HCEC 1CT (cell line): ENCODE measurements around the gene E4F1.
"Not testable (repeated sequence)": the region's sequence is repeated elsewhere in the genome, so short reads cannot be mapped to it uniquely, and the experiment has no call there.

Experiments used
- DNase-seq: peaks from one replicate; pipeline ENCODE4 v3.0.0-alpha.2; 2017

E4F1 gene

DNA sequence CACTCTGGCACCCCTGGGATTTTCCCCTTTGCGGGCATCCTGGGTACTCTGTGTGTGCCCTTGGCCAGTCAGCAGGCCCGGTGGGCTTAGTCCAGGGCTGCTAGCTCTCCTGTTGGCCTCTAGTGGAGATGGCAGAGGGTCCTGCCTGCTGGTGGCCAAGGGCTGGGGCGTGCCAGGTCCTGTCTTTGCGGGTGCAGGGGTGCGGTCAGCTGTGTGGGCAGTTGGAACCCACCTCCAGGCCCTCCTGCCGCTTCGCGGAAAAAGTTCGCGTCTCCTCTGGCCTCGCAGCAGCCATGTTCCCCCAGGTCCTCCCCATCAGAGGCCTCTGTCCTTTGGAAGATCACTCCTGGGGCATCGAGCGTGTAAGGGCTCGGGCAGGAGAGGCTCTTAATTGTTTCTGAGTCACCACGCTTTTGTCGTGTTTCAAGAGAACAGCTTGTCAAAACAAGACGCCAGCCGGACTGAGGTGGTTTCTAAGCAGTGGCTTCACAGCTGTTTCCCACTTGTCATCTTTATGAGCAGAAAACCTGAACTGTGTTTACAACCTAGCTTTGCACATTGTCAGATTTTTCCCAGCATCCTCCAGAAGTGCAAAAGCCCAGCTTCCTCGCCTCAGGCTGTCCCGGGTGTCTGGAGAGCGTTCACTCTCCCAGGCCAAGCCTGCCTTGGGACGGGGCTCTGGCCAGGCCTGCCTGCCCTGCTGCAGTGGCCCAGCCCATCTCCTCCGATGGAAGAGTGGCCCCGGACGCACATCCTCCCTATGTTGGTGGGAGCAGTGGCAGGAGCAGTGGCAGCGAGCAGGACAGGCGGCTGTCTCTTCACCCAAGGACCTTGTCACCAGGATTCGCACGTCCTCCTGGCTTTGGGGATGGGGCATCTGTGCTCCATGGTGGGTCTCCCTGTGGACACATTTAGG lies 7.9 kb downstream of the E4F1 start:
- no peak for DNase-seq

DNA sequence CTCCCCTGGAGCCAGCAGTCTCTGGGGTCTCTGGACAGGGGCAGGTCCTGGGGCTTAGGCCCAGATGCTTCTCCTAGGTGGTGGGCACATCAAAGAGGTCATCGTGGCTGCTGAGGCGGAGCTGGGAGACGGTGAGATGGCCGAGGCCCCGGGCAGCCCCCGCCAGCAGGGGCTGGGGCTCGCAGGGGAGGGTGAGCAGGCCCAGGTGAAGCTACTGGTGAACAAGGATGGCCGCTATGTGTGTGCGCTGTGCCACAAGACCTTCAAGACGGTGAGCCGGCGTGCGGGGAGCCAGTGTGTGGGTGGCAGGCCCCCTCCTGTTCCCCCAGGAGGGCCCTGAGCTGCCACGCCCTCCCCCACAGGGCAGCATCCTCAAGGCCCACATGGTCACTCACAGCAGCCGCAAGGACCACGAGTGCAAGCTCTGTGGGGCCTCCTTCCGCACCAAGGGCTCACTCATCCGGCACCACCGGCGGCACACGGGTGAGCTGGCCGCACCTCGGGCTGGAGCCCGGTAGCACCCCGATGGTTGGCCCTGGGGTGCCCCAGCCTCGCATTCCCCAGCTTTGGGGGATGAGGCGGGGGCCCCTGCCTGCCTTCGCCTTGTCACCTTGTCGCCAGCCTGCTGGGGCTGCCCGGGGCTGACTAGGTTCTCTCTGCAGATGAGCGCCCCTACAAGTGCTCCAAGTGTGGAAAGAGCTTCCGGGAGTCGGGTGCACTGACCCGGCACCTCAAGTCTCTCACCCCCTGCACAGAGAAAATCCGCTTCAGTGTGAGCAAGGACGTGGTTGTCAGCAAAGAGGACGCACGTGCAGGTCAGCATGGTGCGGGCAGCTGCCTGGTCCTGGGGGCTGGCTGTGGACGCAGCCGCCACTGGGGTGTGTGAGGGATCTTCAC lies 9.0 kb downstream of the E4F1 start:
- no peak for DNase-seq

DNA sequence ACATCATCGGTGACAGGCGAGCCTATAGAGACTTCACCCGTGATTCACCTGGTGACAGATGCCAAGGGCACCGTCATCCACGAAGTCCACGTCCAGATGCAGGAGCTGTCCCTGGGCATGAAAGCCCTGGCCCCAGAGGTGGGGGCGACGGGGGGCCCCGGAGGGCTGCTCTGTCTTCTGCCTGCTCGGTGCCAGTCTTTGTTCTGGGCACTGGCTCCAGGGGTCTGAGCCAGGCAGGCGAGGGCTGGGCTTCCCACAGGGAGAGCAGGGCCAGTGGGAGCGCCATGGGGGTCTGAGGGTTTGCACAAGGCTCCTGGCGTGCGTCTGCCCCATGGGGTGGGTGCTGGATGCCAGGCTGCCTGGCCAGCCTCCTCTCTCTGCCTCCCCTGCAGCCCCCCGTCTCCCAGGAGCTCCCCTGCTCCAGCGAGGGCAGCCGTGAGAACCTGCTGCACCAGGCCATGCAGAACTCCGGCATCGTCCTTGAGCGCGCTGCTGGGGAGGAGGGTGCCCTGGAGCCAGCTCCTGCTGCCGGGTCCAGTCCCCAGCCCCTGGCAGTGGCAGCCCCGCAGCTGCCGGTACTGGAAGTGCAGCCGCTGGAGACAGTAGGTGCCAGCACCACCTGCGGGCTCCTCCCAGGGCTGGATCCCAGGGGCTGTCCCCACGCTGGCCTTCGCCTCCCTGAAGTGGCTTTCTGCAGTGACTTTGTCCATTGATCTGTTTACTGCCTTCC lies 9.8 kb downstream of the E4F1 start:
- no peak for DNase-seq

DNA sequence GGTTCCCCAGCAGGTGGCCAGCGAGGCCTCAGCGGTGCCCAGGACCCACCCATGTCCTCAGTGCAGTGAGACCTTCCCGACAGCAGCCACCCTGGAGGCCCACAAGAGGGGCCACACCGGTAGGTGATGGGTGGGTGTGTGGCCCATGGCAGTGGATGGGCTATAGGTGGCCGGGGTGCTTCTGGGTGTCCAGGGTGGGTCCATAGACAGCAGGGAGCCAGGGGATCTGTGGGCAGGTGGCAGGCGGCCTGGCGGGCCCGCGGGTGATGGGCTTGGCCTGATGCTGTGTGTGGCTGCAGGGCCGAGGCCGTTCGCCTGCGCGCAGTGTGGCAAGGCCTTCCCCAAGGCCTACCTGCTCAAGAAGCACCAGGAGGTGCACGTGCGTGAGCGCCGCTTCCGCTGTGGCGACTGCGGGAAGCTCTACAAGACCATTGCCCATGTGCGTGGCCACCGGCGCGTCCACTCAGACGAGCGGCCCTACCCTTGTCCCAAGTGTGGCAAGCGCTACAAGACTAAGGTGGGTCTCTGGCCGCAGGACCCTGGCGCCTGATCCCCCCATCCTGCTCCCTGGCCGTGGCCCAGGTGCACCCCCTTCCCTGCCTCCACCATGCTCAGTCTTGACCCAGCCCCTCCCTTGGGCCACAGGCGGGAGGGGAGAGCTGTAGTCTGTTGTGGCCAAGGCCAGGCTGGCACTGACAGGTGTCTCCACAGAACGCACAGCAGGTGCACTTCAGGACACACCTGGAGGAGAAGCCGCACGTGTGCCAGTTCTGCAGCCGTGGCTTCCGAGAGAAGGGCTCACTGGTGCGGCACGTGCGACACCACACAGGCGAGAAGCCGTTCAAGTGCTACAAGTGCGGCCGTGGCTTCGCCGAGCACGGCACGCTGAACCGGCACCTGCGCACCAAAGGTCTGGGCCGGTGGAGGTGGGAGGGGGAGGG lies 10.8 kb downstream of the E4F1 start:
- DNase-seq, result no peak

DNA sequence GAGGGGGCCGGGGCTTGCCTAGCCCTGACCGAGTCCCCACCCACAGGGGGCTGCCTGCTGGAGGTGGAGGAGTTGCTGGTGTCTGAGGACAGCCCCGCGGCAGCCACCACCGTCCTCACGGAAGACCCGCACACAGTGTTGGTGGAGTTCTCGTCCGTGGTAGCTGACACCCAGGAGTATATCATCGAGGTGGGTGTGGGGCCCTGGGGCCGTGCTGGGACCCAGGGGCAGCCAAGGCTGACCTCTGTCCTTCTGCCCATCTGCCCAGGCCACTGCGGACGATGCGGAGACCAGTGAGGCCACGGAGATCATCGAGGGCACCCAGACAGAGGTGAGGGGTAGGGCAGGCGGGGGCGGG lies 11.4 kb downstream of the E4F1 start:
- DNase-seq, result no peak

DNA sequence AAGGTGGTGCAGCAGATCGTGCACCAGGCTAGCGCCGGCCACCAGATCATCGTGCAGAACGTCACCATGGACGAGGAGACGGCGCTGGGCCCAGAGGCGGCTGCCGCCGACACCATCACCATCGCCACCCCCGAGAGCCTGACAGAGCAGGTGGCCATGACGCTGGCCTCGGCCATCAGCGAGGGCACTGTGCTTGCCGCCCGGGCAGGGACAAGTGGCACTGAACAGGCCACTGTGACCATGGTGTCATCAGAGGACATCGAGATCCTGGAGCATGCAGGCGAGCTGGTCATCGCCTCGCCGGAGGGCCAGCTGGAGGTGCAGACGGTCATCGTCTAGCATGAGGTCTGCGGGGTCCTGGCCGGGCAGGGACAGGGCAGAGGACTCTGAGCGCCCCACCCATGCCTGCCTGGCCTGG lies 11.9 kb downstream of the E4F1 start:
- no peak for DNase-seq

DNA sequence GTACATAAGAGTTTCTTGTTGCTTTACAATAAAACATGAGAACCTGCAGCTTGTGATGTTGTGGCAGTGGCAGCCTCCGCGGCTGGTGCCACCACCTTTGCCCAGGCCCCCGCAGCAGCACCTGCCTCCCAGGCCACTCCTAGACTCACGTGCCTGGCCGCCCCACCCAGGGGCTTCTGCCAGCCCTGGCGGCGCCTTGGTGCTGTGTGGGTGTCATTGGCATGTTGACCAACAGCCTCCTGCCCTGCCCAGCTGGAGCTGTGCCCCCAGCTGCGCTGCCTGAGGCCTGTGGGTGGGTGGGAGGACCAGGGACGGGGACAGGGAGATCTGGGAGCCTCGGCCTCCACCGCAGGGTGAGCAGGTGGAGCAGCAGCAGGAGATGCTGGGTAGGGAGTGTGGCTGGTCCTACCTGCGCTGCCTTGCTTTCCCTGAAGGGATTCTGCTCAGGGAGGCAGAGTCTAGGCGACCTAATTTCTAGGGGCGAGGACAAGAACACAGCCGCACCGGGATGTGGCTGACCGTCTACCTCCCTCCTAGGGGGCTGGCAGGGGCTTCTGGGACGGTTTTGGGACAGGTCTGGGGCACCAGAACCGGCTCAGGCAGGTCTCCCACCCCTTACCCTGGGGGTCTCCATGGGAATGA lies 12.4 kb downstream of the E4F1 start:
- no peak for DNase-seq

DNA sequence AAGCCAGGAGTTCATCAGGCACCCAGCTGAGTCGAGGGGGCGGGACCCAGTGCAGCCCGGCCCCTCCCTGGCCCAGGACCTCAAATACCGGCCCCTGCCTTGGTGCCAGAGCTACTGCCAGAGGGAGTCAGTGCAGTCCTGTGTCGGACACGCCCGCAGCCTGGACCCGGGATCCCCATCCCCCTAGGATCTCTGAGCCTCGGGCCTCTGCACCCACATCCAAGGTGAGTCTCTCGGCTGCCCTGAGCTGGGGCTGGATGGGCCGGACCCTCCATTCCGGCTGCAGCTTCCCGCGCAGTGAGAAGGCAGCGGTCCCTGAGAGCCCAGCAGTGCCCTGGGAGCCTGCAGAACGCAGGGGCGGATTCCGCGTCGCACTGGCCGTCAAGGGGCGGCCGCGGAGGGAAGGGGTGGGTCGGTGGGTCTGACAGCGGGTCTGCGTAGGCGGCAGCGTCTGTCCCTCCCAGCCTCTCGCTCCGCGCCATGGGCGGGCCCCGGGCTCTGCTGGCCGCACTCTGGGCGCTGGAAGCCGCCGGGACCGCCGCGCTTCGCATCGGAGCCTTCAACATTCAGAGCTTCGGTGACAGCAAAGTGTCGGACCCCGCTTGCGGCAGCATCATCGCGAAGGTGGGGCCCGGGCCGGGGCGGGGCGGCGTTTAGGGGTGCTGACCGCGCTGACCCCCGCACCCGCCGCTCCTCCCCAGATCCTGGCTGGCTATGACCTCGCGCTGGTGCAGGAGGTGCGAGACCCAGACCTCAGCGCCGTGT lies 13.1 kb downstream of the E4F1 start, which contains the start of gene DNASE1L2:
TSS of gene DNASE1L2 (plus strand) at position 108 of the 765 bp plus-strand sequence. CDS start at position 481, 373 bp downstream.
- no peak for DNase-seq

DNA sequence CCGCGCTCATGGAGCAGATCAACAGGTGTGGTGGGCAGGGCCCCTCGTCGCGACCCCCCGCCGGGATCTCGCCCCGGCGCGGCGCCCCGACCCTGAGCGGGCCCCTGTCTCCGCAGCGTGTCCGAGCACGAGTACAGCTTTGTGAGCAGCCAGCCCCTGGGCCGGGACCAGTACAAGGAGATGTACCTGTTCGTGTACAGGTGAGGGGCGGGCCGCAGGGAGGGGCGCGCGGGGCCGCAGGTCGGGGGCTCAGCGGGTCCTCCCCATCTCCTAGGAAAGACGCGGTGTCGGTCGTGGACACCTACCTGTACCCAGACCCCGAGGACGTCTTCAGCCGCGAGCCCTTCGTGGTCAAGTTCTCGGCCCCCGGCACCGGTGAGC lies 13.7 kb downstream of the E4F1 start:
- no peak for DNase-seq

DNA sequence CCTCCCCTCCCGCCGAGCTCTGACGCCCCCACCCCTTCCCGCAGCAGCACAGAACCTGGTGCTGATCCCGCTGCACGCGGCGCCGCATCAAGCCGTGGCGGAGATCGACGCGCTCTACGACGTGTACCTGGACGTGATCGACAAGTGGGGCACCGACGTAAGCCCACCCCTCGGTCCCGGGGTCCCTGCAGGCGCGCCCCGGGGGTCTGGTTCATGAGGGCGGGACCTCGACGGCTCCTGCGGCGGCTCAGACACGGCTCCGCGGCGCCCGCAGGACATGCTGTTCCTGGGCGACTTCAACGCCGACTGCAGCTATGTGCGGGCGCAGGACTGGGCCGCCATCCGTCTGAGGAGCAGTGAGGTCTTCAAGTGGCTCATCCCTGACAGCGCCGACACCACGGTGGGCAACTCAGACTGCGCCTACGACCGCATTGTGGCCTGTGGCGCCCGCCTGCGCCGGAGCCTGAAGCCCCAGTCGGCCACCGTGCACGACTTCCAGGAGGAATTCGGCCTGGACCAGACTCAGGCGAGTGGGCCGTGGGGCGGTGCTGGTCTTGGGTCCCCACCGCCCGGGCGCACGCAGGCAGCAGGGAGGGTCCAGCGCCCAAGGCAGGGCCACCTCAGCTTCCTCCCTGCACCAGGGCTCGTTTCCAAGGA lies 14.2 kb downstream of the E4F1 start:
- DNase-seq, result no peak

DNA sequence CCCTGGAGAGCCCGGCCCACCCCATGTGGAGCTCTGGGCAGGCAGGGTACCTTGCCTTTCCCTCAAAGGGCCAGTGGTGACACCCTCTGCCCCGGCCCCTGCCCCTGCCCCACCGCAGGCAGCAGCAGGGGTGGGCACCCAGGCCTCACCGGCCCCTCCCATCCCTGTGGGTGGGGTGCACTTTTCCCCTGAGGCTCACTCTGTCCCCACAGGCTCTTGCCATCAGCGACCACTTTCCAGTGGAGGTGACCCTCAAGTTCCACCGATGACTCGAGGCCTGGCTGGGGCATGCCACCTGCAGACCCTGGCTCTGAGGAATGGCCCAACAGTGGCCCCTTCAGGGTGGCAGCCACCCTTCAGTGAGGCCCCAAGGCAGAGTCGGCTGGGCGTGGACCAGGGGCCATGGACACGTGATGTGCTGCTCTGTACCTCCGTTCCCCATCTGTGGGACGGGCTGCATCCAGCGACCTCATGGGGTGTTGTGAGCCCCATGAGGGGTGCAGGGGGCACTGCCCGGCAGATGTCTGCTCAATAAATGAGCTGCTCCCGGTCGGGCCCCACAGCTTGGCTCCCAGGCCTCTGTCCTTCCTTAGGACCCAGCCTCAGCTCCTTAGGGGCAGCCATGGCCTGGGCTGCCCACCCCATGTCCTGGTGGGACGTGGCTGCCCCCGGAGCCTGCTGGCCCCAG lies 14.9 kb downstream of the E4F1 start:
- DNase-seq, result no peak

DNA sequence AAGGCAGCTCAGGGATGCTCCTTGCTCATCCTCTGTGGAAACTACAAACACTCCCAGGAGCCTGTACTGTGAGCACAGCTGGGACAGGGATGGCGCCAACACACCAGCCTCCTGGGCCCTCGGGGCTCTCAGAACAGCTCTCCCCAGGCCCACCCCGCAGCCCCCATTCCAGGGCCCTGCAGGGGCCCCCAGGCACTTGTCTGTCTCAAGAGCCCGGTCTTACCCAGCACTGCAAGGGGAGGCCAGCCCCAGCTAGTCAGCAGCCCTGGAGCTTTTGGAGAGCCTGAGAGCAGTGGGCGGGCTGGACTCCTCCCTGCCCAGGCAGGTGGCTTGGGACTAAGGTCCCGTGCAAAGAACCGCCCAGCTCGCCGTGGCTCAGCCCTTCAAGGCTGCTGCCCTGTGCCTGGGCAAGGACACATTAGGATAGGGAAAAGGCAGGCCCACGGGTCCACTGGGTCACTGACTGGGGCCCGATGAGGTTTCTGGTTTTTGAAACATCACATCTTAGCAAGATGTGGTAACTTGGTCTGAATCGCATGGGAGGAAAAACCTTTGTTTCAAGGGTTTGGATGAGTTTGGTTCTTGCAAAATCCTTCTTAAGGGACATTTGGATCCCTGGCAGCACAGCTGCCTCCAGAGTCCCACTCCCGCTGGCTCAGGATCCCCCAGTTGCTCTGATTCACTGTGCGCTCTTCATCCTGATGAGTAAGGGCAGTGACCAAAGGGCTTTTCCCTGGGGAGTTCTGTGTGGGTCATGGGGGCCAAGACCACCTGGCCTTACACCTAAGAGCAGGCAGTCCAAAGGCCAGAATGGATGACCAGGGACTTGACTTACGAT lies 15.7 kb downstream of the E4F1 start:
- DNase-seq, result no peak

DNA sequence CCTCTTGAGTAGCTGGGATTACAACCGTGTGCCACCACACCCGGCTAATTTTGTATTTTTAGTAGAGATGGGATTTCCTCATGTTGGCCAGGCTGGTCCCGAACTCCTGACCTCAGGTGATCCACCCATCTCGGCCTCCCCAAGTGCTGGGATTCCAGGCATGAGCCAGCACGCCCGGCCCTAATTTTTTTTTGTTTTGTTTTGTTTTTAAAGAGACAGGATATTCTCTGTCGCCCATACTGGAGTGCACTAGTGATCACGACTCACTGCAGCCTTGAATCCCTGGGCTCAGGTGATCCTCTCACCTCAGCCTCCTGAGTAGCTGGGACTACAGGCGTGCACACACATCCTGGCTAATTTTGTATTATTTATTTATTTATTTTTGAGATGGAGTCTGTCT lies 16.9 kb downstream of the E4F1 start:
- not testable (repeated sequence) for DNase-seq

DNA sequence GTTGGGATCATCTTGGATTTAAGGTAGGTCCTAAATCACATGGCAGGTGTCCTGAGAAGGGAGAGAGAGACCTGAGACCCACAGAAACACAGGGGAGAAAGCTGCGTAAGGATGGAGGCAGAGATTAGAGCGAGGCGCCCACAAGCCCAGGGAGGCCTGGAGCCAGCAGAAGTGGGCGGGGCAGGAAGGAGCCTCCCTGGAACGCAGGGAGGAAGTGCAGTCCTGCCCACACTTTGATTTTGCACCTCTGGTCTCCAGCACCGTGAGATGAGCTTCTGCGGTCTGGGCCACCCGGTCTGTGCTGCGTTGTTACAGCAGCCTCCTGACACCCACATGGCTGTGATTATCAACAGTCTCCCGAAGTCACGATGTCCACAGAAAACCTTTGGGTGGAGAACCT lies 19.2 kb downstream of the E4F1 start:
- DNase-seq, result no peak

DNA sequence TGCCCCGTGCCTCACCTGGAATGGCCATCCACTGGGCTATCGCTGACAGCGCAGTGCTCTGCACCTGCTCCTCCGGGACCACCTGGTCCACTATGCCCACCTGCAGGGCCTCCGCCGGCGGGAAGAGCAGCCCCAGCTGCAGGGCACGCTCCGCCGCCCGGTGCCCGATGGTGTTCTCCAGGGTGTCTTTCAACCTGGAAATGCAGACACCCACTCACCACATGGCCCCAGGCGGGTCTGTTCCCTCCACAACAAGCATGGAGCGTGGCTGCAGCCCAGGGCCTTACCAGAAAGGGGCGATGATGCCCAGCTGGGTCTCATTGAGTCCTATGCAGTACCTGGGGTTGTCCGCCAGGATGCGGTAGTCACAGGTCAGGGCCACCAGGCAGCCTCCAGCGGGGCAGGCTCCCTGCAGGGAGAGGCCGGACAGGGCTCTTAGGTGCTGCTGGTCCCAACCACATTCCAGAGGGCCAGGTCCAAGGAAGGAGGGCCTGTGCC lies 19.7 kb downstream of the E4F1 start:
- DNase-seq, result no peak

DNA sequence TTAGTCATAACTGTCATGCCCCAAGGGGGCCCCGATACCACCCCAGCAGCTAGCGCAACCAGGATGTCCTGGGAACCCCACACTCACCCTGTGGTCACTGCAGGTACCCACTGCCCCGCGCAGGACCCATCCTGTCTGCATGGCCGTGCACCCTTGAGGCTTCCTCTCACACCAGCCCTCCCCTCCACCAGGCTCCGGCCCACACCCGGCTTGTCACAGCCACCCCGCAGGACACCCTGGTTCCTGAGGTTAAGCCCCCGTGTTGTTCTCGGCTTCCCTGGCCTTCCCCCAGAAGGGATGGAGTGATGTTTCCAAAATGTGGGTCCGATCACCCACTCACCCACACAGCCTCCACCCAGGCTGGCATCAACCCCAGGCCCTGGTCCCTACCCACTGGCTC lies 20.4 kb downstream of the E4F1 start:
- no peak for DNase-seq

DNA sequence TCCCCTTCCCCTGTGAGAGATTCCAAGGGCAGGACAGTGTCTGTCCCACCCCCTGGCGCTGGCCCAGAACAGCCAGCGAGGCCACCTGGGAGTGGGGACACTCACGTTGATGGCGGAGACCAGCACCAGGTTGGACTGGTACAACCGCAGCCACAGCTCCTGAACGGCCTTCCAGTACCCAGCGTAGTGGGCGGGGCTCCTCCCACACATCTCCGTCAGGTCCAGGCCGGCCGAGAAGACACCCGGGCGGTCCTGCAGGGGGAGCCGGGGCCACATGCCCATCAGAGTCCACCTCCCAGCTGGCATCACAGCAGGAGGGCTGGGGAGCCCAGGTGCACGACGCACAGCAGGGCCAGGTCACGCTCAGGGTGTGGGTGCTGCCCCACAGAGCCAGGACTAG lies 20.9 kb downstream of the E4F1 start:
- no peak for DNase-seq
